PC-9 (cell line): Measurements from ENCODE around the gene ZSCAN10.

Experiments used
- EZH2 ChIP-seq: fragments of 200-600 bp; sonication (generic); IDR thresholded peaks from 2 replicates; pipeline ENCODE4 v1.8.0; 2017; ENCODE audit warnings: antibody characterized with exemption, low read depth
- TF ChIP-seq, protein P1 (sequence below): fragments of 200-600 bp; sonication (generic); conservative IDR thresholded peaks from 2 replicates; pipeline ENCODE4 v1.6.1; 2017; ENCODE audit warnings: mixed run types, antibody characterized with exemption, mild to moderate bottlenecking, moderate library complexity

DNA sequence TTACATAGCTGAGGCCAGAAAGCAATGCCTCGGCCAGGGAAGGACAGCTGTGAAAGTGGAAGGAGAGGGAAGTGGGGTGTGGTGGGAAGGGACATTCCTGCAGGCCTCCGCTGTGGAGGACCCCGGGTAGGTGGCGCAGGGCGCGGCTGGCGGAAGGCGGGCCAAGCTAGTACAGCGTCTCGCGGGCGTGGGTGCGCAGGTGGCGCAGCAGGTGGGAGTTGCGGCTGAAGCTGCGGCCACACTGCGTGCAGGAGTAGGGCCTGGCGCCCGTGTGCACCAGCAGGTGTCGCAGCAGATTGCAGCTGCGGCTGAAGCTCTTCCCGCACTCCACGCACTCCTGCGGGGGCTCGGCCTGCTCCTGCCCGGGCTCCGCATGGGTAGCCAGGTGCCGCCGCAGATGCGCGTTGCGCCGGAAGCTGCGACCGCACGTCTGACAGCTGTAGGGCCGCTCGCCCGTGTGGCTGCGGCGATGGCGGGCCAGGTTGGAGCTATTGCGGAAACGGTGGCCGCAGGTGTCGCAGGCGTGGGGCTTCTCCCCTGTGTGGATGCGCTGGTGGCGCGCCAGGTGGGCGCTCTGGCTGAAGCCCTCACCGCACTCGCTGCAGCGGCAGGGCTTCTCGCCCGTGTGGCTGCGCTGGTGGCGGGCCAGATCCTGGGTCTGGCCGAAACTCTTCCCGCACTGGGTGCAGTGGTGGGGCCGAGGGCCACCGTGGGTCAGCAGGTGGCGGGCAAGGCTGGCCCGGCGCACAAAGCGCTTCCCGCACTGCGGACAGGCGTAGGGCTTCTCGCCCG is 10.0 kb downstream of the ZSCAN10 start:
- TF ChIP-seq, protein P1, sequence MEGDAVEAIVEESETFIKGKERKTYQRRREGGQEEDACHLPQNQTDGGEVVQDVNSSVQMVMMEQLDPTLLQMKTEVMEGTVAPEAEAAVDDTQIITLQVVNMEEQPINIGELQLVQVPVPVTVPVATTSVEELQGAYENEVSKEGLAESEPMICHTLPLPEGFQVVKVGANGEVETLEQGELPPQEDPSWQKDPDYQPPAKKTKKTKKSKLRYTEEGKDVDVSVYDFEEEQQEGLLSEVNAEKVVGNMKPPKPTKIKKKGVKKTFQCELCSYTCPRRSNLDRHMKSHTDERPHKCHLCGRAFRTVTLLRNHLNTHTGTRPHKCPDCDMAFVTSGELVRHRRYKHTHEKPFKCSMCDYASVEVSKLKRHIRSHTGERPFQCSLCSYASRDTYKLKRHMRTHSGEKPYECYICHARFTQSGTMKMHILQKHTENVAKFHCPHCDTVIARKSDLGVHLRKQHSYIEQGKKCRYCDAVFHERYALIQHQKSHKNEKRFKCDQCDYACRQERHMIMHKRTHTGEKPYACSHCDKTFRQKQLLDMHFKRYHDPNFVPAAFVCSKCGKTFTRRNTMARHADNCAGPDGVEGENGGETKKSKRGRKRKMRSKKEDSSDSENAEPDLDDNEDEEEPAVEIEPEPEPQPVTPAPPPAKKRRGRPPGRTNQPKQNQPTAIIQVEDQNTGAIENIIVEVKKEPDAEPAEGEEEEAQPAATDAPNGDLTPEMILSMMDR = no peak
- TF ChIP-seq EZH2 = no peak
